K562 (cell line): ENCODE measurements around the gene SCN8A.

Experiments
- ARID4B ChIP-seq: sonication (generic); formaldehyde crosslinking; IDR thresholded peaks from 2 replicates; pipeline ENCODE4 v1.8.0; 2022; ENCODE audit warnings: mild to moderate bottlenecking, missing genetic modification reagents
- BDP1 ChIP-seq: IDR thresholded peaks from 3 replicates; pipeline ENCODE4 v1.6.1; 2011; ENCODE audit not compliant: insufficient read length, insufficient read depth
- FOXP1 ChIP-seq: sonication (generic); formaldehyde crosslinking; IDR thresholded peaks from 2 replicates; pipeline ENCODE4 v1.8.0; 2022; ENCODE audit warnings: mild to moderate bottlenecking, missing genetic modification reagents
- IRF1 ChIP-seq: sonication (generic); formaldehyde crosslinking; IDR thresholded peaks from 2 replicates; pipeline ENCODE4 v1.8.0; 2022; ENCODE audit warnings: missing genetic modification reagents, mild to moderate bottlenecking, borderline replicate concordance
- MAFF ChIP-seq: IDR thresholded peaks from 2 replicates; pipeline ENCODE4 v1.6.1; 2012; ENCODE audit warnings: low read length, improper control_type of control experiment
- MAX ChIP-seq: sonication (generic); formaldehyde crosslinking; IDR thresholded peaks from 2 replicates; pipeline ENCODE4 v1.9.0; 2022; ENCODE audit warnings: mild to moderate bottlenecking, missing genetic modification reagents
- PKNOX1 ChIP-seq: fragments of 450-650 bp; IDR thresholded peaks from 2 replicates; pipeline ENCODE4 v1.6.1; 2016
- POLR2A ChIP-seq: fragments of 450-650 bp; conservative IDR thresholded peaks from 2 replicates; pipeline ENCODE4 v1.6.1; 2016
- RCOR1 ChIP-seq, 2 experiments: IDR thresholded peaks; 2 replicates each; pipeline ENCODE4 v1.6.1; 2012; ENCODE audit warnings: low read depth in 2 of 2, low read length in 2 of 2, borderline replicate concordance in 1 of 2, improper control_type of control experiment in 1 of 2
- TAF1 ChIP-seq: IDR thresholded peaks from 2 replicates; pipeline ENCODE4 v1.6.1; 2011; ENCODE audit warnings: mild to moderate bottlenecking, low read length, moderate library complexity; ENCODE audit not compliant: insufficient read depth, control insufficient read depth, severe bottlenecking; ENCODE audit errors: extremely low read depth
- ZNF398 ChIP-seq: fragments of 250-450 bp; sonication (Bioruptor Pico); IDR thresholded peaks from 2 replicates; pipeline ENCODE4 v1.8.0; 2021; ENCODE audit warnings: moderate library complexity, mild to moderate bottlenecking, inconsistent platforms

GRCh38 chr12:51714666-51715065 lies 123.6 kb downstream of the SCN8A start:
- TF ChIP-seq TAF1 (no peak), BDP1 (no peak), PKNOX1 (no peak), ZNF398 (CRISPR knock-in tag) (no peak), RCOR1 (IDR thresholded peaks at IDR 0.05; ENCODE audit: borderline replicate concordance in 1 of 2, low read depth in 2 of 2, low read length in 2 of 2) (no peak), ARID4B (CRISPR knock-in tag) (no peak), MAX (no peak), MAFF (no peak), IRF1 (CRISPR knock-in tag) (no peak), POLR2A (no peak), FOXP1 (CRISPR knock-in tag) (no peak)
